Measurements from ENCODE around the gene PHC1.

DNA sequence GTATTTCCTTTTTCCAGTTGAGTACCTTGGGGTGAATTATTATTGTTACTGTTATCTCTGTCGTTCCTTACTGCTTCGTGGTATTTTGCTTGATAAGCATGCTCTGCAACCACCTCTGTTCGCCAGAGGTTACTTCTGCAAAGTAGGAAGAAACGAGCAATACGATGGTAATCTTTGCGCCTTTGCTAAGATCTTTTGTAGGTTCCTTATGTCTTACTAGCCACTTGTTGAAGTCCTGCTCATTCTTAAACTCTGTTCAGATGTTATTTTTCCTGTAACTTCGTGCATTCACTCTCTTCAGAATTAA, 35.9 kb downstream of the PHC1 start:
- TF ChIP-seq, protein P1, sequence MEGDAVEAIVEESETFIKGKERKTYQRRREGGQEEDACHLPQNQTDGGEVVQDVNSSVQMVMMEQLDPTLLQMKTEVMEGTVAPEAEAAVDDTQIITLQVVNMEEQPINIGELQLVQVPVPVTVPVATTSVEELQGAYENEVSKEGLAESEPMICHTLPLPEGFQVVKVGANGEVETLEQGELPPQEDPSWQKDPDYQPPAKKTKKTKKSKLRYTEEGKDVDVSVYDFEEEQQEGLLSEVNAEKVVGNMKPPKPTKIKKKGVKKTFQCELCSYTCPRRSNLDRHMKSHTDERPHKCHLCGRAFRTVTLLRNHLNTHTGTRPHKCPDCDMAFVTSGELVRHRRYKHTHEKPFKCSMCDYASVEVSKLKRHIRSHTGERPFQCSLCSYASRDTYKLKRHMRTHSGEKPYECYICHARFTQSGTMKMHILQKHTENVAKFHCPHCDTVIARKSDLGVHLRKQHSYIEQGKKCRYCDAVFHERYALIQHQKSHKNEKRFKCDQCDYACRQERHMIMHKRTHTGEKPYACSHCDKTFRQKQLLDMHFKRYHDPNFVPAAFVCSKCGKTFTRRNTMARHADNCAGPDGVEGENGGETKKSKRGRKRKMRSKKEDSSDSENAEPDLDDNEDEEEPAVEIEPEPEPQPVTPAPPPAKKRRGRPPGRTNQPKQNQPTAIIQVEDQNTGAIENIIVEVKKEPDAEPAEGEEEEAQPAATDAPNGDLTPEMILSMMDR (IDR thresholded peaks at IDR 0.05) = peak in 1 of 6 experiments; percentile 9
- no peak for TF ChIP-seq POLR2A (IDR thresholded peaks at IDR 0.05)

All from thyroid gland (tissue), 4 donors.